Bronchial epithelial cell (primary cell): ENCODE results near the gene LRIT1. TPM values are rescaled to one million over a fixed set of nuclear protein-coding genes. Genes with fewer than 3 reads are reported as not detected.
A peak's percentile ranks its signal among the peaks of the same experiment; 100 is the strongest.

Experiments used
- DNase-seq: peaks from one replicate; pipeline ENCODE4 v3.0.0-alpha.2; 2010; ENCODE audit warnings: low read depth
- FAIRE-seq: peaks from 2 replicates; lab custom pipeline; 2011; peaks lifted over from hg19 to GRCh38; lab: Jason Lieb, UNC
- H3K27me3 ChIP-seq: 2 replicates; pipeline ENCODE4 v1.5.1; 2011; ENCODE audit warnings: low read length; ENCODE audit not compliant: control insufficient read depth, insufficient read depth
- H3K36me3 ChIP-seq: 2 replicates; pipeline ENCODE4 v1.5.1; 2011; ENCODE audit warnings: low read length; ENCODE audit not compliant: control insufficient read depth, insufficient read depth
- H3K4me3 ChIP-seq: 2 replicates; pipeline ENCODE4 v1.5.1; 2011; ENCODE audit warnings: mild to moderate bottlenecking, low read depth, low read length, control low read depth
- CTCF ChIP-seq: IDR thresholded peaks from 2 replicates; pipeline ENCODE4 v1.5.1; 2011; ENCODE audit warnings: mild to moderate bottlenecking, moderate library complexity, low read length, control low read depth, inconsistent platforms; ENCODE audit not compliant: insufficient read depth, severe bottlenecking
- total RNA-seq: library from RNA; depleted of rRNA; stranded (reverse); fragments of >200 nt; gene quantifications from 2 replicates; pipeline ENCODE4 v1.2.1, GENCODE V29; 2014

The LRIT1 gene
- total RNA-seq, 1 donor from 2014 or later = not detected

- Histone ChIP-seq H3K27me3 (no peaks in the 10 kb centered on the region), H3K36me3 (no peaks in the 10 kb centered on the region), H3K4me3 (no peak overlapping the region)
- FAIRE-seq (no peak), DNase-seq (peak; percentile 26)
- TF ChIP-seq CTCF = peak; percentile 60
Measured at GRCh38 chr10:84256510-84257342, 15.4 kb upstream of the LRIT1 start.

GRCh38 chr10:84254552-84255478 is 13.5 kb upstream of the LRIT1 start:
- no peaks in the 10 kb centered on the region for H3K27me3 ChIP-seq
- FAIRE-seq (peak; percentile 7), DNase-seq (no peak)
- no peaks in the 10 kb centered on the region for H3K36me3 ChIP-seq
- H3K4me3 ChIP-seq = no peak overlapping the region
- TF ChIP-seq CTCF = no peak

- TF ChIP-seq CTCF = no peak
- Histone ChIP-seq H3K4me3 (no peak overlapping the region), H3K27me3 (peaks cover 2% of the 10 kb centered on the region), H3K36me3 (no peaks in the 10 kb centered on the region)
- FAIRE-seq (no peak), DNase-seq (no peak)
Measured at GRCh38 chr10:84248794-84249193, 7.4 kb upstream of the LRIT1 start.

- TF ChIP-seq CTCF = no peak
- no peak for DNase-seq
- FAIRE-seq = no peak
- Histone ChIP-seq H3K27me3 (peaks cover 2% of the 10 kb centered on the region), H3K4me3 (no peak overlapping the region), H3K36me3 (no peaks in the 10 kb centered on the region)
Measured at GRCh38 chr10:84247496-84247895, 6.2 kb upstream of the LRIT1 start.

- no peak for DNase-seq
- FAIRE-seq = no peak
Measured at GRCh38 chr10:84244651-84245270, 3.4 kb upstream of the LRIT1 start, which contains the start of gene RGR. RGR (plus strand) TSS chr10:84245053; CDS start chr10:84245091, 38 bp downstream.

More at GRCh38 chr10:84244651-84245270, 3.4 kb upstream of the LRIT1 start, which contains the start of gene RGR:
- H3K36me3 ChIP-seq = no peaks in the 10 kb centered on the region
- TF ChIP-seq CTCF = no peak
- H3K4me3 ChIP-seq = no peak within 1 kb of the TSS
- H3K27me3 ChIP-seq = peaks cover 2% of the 10 kb centered on the region
